WERI-Rb-1 (cell line): ENCODE measurements around the gene ATAD1.
"Not testable (repeated sequence)": the region's sequence is repeated elsewhere in the genome, so short reads cannot be mapped to it uniquely, and the experiment has no call there.

ENCODE experiments used
- DNase-seq: peaks from one replicate; pipeline ENCODE4 v3.0.0-alpha.2; 2020
- H3K27ac ChIP-seq: fragments of 250-450 bp; sonication (Bioruptor Pico); 2 replicates; pipeline ENCODE4 v1.5.1; 2020; ENCODE audit warnings: mild to moderate bottlenecking, moderate library complexity
- H3K27me3 ChIP-seq: fragments of 250-450 bp; sonication (Bioruptor Pico); 2 replicates; pipeline ENCODE4 v1.5.1; 2021; ENCODE audit warnings: mild to moderate bottlenecking, low read depth, moderate library complexity; ENCODE audit not compliant: insufficient read depth, severe bottlenecking
- H3K36me3 ChIP-seq: fragments of 250-450 bp; sonication (Bioruptor Pico); 2 replicates; pipeline ENCODE4 v1.5.1; 2020; ENCODE audit warnings: mild to moderate bottlenecking, moderate library complexity
- H3K4me3 ChIP-seq: 2 replicates; pipeline ENCODE4 v1.5.1; 2011; ENCODE audit warnings: low read depth, mild to moderate bottlenecking, control low read depth, low read length
- H3K9me3 ChIP-seq: fragments of 250-450 bp; sonication (Bioruptor Pico); 2 replicates; pipeline ENCODE4 v1.5.1; 2021; ENCODE audit warnings: mild to moderate bottlenecking, moderate library complexity; ENCODE audit not compliant: severe bottlenecking
- TF ChIP-seq, protein P1 (sequence below): IDR thresholded peaks from 2 replicates; pipeline ENCODE4 v1.5.1; 2011; ENCODE audit warnings: low read depth, mild to moderate bottlenecking, control low read depth, inconsistent platforms, low read length

The ATAD1 gene

DNA sequence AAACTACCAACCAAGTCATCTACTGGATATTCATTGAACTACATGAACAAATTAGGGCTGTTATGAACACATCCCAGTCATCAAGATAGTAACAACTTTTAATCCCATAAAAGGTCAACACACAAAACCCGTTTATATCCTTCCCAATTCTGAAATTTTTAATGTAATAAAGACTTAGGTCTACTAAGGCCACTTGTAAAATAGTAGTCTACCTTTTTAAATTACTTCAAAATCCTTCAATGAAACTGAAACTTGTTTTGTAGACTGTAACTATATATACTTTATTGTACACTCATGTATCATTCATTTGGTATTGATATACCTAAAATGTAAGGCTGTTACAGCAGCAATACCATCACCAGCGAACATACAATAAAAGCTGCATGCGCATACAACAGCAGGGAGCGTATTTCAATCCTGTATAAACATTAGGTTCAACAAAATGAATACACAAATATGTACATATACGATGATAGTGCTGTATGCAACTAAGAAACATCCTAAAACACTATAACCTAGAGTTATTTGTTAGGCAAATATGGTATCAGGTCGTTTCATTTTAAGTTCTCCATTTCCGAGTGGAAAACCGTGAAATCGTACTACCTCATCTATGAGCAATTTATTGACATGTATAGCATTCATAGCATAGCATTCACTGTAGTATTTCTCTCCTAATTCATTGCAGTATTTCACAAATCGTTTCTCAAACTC lies 973 bp downstream of the ATAD1 start:
- peak overlapping the region; percentile 96 for H3K4me3 ChIP-seq
- no peaks in the 10 kb centered on the region for H3K27me3 ChIP-seq
- no peaks in the 10 kb centered on the region for H3K9me3 ChIP-seq
- peaks cover 22% of the 10 kb centered on the region for H3K36me3 ChIP-seq
- no peak for DNase-seq
- peak overlapping the region; percentile 84 for H3K27ac ChIP-seq
- TF ChIP-seq, protein P1, sequence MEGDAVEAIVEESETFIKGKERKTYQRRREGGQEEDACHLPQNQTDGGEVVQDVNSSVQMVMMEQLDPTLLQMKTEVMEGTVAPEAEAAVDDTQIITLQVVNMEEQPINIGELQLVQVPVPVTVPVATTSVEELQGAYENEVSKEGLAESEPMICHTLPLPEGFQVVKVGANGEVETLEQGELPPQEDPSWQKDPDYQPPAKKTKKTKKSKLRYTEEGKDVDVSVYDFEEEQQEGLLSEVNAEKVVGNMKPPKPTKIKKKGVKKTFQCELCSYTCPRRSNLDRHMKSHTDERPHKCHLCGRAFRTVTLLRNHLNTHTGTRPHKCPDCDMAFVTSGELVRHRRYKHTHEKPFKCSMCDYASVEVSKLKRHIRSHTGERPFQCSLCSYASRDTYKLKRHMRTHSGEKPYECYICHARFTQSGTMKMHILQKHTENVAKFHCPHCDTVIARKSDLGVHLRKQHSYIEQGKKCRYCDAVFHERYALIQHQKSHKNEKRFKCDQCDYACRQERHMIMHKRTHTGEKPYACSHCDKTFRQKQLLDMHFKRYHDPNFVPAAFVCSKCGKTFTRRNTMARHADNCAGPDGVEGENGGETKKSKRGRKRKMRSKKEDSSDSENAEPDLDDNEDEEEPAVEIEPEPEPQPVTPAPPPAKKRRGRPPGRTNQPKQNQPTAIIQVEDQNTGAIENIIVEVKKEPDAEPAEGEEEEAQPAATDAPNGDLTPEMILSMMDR: no peak

DNA sequence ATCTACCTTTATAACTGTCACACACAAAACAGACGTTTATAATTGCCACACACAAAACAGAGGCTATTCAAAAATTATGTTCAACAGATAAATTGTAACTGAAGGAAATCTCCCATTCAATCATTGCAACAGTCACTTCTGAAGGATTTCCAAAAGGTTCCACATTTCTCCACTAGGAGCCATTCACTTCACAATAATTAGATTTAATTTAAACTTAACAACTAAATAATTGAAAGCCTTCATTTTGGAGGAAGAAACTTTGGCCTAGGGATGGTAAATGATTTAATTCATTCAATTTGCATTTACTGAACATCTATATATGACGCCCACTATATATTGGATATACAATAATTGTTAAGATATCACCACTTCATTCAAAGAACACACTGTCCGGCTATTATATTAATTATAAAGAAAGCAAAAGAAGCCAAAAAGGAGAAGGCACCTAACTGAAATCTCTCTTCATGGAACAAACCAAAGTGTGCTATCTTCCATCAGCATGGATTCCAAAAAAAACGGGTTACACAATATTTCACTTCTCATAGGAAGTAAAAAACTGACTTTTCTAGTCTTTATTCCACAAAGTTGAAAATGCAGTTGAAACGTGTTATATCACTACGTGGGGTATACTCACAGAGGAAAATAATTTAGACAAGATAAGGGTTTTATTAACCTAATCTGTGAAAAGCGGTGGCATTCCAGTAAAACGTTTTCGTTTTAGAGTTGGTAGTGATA lies 1.7 kb downstream of the ATAD1 start:
- no peak for DNase-seq
- H3K27ac ChIP-seq: no peak overlapping the region
- H3K9me3 ChIP-seq: no peaks in the 10 kb centered on the region
- TF ChIP-seq, protein P1: no peak
- peaks cover 29% of the 10 kb centered on the region for H3K36me3 ChIP-seq
- no peak overlapping the region for H3K4me3 ChIP-seq
- H3K27me3 ChIP-seq: no peaks in the 10 kb centered on the region

DNA sequence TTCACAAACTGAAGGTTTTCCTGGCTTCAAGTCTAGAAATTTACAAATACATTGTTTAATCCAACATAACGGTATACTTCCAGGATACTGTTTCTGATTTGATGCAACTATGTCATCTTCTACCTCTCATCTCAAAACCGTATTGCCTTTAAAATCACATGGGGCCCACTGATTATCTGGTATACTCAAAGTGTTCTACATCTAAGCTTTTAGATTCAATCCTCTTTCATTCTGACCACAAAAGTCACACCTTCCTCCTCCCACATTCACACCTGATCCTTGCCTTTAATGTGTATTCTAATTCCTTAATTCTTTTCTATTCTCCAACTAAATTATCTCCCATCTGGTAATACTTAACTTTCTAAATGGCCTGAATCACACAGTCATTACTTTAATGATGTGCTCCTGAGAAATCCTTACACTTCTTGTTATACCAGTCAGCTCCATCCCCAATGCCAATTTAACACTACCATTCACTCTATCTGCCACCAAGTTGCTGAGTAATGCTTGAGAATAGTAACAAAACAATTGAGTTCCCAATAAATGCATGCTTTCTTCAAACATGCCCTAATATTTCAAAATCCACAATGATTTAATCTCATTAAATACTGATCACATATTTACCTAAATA lies 13.0 kb downstream of the ATAD1 start:
- Histone ChIP-seq H3K27me3 (no peaks in the 10 kb centered on the region), H3K27ac (no peak overlapping the region), H3K36me3 (peaks cover 55% of the 10 kb centered on the region), H3K9me3 (peaks cover 6% of the 10 kb centered on the region), H3K4me3 (no peak overlapping the region)
- no peak for DNase-seq
- TF ChIP-seq, protein P1: no peak

DNA sequence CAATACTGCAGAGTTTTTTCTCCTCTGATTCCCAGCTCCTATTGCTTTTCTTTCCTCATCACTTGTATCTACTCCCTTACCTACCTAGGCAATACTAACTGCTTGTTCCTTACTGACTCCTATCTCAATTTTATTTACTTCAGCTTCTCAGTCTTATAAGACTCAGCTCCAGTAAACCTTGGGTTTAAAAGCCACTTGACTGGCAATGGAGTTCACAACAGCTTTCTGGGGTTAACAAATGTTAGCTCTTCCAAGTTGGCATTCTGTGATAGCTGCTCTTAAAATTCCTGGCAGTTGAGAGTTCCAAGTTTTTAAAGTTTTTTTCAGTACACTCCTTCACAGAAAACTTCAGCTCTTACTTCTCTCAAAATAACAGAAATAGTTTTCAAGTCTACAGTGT lies 14.2 kb downstream of the ATAD1 start:
- peaks cover 50% of the 10 kb centered on the region for H3K36me3 ChIP-seq

DNA sequence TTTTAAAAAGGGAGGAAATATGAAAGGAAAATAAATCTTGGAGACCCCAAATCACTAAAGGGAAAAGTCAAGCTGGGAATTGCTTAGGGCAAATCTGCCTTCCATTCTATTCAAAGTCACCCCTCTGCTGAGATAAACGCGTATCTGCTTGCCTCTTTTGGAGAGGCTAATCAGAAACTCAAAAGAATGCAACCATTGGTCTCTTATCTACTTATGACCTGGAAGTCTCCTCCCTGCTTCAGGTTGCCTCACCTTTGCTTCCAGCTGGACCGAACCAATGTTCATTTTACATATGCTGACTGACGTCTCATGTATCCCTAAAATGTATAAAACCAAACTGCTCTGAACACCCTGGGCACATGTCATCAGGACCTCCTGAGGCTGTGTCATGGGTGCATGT lies 14.7 kb downstream of the ATAD1 start:
- TF ChIP-seq, protein P1: no peak
- peaks cover 6% of the 10 kb centered on the region for H3K9me3 ChIP-seq
- no peak for DNase-seq
- H3K36me3 ChIP-seq: peaks cover 50% of the 10 kb centered on the region
- H3K4me3 ChIP-seq: no peak overlapping the region
- H3K27ac ChIP-seq: no peak overlapping the region
- H3K27me3 ChIP-seq: no peaks in the 10 kb centered on the region

More for the DNA sequence above, 14.2 kb downstream of the ATAD1 start:
- no peak overlapping the region for H3K4me3 ChIP-seq
- peaks cover 6% of the 10 kb centered on the region for H3K9me3 ChIP-seq
- TF ChIP-seq, protein P1: no peak
- DNase-seq: no peak
- H3K27me3 ChIP-seq: no peaks in the 10 kb centered on the region
- H3K27ac ChIP-seq: no peak overlapping the region

DNA sequence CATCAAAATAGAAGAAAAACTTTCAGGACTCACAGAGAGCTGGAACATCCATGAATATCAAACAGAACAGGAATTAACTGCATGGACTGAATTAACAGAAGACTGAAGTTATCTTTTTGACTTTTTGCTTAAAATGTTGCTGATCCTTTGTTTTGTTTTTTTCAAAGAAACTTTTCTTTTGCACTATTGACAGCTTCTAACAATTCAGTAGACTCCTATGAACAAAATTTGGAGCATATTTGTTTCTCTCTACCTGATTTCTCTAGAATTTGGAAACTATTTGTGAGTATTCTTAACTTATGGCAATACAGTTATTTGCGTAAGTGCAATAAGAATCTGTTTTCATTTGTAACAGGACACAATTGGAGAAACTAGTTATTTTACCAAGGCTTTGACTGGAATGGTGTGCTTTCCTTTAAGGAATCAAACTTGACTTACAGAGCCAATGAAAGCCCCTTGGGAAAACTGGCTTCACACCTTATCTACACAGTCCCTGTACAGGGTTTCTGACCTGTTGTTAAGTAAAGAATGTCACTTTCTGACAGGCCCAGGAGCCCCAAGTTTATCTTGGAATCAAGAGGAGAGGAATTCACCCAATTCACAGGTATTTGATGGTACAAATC lies 16.1 kb downstream of the ATAD1 start:
- H3K9me3 ChIP-seq, H3K27ac ChIP-seq: not testable (repeated sequence)

More for the DNA sequence above, 16.1 kb downstream of the ATAD1 start:
- H3K27me3 ChIP-seq, H3K4me3 ChIP-seq, DNase-seq: not testable (repeated sequence)
- peaks cover 59% of the 10 kb centered on the region for H3K36me3 ChIP-seq
